ENCODE data around the gene RXFP2.

DNA sequence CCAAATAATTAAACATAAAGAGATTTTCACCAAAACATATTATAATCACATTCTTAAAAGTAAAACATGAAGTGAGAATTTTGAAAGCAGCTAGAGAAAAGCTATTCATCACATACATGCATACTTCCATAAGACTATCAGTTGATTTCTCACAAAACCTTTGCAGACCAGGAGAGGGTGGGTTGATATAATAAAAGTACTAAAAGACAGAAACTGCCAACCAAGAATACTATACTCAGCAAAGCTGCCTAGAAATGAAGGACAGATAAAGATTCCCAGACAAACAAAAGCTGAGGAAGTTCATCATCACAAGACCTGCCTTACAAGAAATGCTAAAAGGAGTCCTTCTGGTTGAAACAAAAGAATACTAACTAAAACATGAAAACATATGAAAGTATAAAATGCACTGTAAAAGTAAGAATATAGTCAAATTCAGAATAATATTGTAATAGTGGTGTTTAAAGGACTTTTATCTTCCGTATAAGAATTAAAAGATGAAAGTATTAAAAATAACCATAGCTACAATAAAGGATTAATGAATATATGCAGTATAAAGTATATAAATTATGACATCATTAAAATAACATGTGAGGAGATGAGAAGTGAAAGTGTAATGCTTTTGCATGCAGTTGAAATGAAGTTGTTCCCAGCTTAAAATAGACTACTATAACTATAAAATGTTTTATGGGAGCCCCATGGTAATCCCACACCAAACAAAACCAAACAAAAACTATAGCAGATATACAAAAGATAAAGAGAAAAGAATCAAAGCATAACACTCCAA is 76.2 kb downstream of the RXFP2 start:
- TF ChIP-seq EZH2 (IDR thresholded peaks at IDR 0.05; ENCODE audit: borderline replicate concordance, low read depth, low read length, severe bottlenecking) = no peak
- TF ChIP-seq, protein P1, sequence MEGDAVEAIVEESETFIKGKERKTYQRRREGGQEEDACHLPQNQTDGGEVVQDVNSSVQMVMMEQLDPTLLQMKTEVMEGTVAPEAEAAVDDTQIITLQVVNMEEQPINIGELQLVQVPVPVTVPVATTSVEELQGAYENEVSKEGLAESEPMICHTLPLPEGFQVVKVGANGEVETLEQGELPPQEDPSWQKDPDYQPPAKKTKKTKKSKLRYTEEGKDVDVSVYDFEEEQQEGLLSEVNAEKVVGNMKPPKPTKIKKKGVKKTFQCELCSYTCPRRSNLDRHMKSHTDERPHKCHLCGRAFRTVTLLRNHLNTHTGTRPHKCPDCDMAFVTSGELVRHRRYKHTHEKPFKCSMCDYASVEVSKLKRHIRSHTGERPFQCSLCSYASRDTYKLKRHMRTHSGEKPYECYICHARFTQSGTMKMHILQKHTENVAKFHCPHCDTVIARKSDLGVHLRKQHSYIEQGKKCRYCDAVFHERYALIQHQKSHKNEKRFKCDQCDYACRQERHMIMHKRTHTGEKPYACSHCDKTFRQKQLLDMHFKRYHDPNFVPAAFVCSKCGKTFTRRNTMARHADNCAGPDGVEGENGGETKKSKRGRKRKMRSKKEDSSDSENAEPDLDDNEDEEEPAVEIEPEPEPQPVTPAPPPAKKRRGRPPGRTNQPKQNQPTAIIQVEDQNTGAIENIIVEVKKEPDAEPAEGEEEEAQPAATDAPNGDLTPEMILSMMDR (IDR thresholded peaks at IDR 0.05; ENCODE audit: extremely low read depth in 1 of 2, insufficient read depth in 1 of 2, low read depth in 1 of 2, low read length in 2 of 2) = no peak
- no peak for TF ChIP-seq MAX (IDR thresholded peaks at IDR 0.05; ENCODE audit: insufficient read depth, insufficient read length)
- no peak for TF ChIP-seq POLR2A (IDR thresholded peaks at IDR 0.05; ENCODE audit: low read depth, low read length)

Measured in endothelial cell of umbilical vein (primary cell).